HL-60 (cell line): ENCODE results near the gene CNGA2.

Source experiments
- DNase-seq, 2 experiments: peaks; one replicate each; pipeline ENCODE4 v3.0.0-alpha.2; 2010 to 2020; ENCODE audit warnings: low read depth in 1 of 2, low spot score in 1 of 2
- H3K27ac ChIP-seq: fragments of 250-450 bp; sonication (Bioruptor Pico); replicated peaks from 2 replicates; pipeline ENCODE4 v1.5.1; 2020; ENCODE audit warnings: mild to moderate bottlenecking, moderate library complexity
- H3K27me3 ChIP-seq: fragments of 250-450 bp; sonication (Bioruptor Pico); 2 replicates; pipeline ENCODE4 v1.5.1; 2021; ENCODE audit warnings: mild to moderate bottlenecking, moderate library complexity; ENCODE audit not compliant: insufficient read depth, poor library complexity, severe bottlenecking
- H3K4me3 ChIP-seq: replicated peaks from 2 replicates; pipeline ENCODE4 v1.5.1; 2011; ENCODE audit warnings: mild to moderate bottlenecking, control low read depth, low read length; ENCODE audit not compliant: insufficient read depth
- GABPA ChIP-seq: IDR thresholded peaks from 2 replicates; pipeline ENCODE4 v1.6.1; 2012; ENCODE audit warnings: low read depth
- POLR2AphosphoS5 ChIP-seq: IDR thresholded peaks from 2 replicates; pipeline ENCODE4 v1.6.1; 2012; ENCODE audit warnings: low read depth
- SPI1 ChIP-seq: IDR thresholded peaks from 2 replicates; pipeline ENCODE4 v1.6.1; 2012; ENCODE audit warnings: low read depth, mild to moderate bottlenecking, borderline replicate concordance
- TF ChIP-seq, protein P1 (sequence below): IDR thresholded peaks from 2 replicates; pipeline ENCODE4 v1.6.1; 2012; ENCODE audit warnings: low read depth; ENCODE audit not compliant: insufficient replicate concordance
- TF ChIP-seq, protein P2 (sequence below): IDR thresholded peaks from one replicate; pipeline ENCODE4 v1.5.1; 2011; ENCODE audit warnings: low read length, control low read depth, inconsistent platforms; ENCODE audit not compliant: insufficient read depth

CNGA2 gene

DNA sequence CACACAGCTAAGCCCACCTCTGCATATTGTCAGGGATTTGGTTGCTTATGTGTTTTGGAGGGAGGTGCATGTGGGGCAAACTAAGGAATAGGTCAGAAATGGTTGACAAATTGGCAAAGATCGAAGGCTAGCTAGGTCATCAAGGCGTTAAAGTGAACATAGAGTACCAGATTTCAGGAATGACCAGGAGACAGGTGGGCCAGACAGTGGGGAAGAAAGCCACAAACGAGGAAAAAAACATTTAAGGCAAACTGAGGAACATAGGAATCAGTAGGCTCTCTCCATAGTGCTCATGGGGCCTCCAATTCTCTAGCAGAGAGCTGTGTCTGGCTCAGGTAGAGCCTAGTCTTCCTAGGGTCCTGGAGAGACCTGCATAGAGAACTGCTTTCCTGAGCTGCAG lies 57.4 kb downstream of the CNGA2 start:
- Histone ChIP-seq H3K27ac (no peak overlapping the region), H3K27me3 (no peaks in the 10 kb centered on the region), H3K4me3 (no peak overlapping the region)
- DNase-seq = no peak
- no peak for TF ChIP-seq GABPA
- no peak for TF ChIP-seq POLR2AphosphoS5
- TF ChIP-seq SPI1 = no peak

DNA sequence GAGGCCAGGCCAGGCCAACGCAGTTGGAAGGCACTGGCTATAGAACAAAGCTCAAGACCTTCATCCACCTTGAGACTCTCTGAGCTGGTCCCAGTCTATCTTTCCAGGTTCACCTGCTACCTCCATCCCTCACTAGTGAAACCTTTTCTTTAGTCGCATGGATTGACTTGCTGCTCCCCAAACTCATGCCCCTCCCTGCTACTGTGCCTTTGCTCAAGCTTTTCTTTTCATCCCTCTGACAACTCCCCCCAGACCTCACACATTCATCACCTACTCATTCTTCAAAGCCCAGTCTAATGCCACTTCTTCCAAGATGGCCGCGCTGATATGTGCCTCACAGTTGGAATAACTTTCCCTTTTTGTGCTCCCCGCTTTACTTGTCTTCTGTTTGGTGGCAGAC lies 58.0 kb downstream of the CNGA2 start:
- H3K4me3 ChIP-seq = no peak overlapping the region
- no peak for DNase-seq
- TF ChIP-seq, protein P1, sequence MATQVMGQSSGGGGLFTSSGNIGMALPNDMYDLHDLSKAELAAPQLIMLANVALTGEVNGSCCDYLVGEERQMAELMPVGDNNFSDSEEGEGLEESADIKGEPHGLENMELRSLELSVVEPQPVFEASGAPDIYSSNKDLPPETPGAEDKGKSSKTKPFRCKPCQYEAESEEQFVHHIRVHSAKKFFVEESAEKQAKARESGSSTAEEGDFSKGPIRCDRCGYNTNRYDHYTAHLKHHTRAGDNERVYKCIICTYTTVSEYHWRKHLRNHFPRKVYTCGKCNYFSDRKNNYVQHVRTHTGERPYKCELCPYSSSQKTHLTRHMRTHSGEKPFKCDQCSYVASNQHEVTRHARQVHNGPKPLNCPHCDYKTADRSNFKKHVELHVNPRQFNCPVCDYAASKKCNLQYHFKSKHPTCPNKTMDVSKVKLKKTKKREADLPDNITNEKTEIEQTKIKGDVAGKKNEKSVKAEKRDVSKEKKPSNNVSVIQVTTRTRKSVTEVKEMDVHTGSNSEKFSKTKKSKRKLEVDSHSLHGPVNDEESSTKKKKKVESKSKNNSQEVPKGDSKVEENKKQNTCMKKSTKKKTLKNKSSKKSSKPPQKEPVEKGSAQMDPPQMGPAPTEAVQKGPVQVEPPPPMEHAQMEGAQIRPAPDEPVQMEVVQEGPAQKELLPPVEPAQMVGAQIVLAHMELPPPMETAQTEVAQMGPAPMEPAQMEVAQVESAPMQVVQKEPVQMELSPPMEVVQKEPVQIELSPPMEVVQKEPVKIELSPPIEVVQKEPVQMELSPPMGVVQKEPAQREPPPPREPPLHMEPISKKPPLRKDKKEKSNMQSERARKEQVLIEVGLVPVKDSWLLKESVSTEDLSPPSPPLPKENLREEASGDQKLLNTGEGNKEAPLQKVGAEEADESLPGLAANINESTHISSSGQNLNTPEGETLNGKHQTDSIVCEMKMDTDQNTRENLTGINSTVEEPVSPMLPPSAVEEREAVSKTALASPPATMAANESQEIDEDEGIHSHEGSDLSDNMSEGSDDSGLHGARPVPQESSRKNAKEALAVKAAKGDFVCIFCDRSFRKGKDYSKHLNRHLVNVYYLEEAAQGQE = no peak
- TF ChIP-seq POLR2AphosphoS5 (no peak), GABPA (no peak), SPI1 (no peak)
- TF ChIP-seq, protein P2, sequence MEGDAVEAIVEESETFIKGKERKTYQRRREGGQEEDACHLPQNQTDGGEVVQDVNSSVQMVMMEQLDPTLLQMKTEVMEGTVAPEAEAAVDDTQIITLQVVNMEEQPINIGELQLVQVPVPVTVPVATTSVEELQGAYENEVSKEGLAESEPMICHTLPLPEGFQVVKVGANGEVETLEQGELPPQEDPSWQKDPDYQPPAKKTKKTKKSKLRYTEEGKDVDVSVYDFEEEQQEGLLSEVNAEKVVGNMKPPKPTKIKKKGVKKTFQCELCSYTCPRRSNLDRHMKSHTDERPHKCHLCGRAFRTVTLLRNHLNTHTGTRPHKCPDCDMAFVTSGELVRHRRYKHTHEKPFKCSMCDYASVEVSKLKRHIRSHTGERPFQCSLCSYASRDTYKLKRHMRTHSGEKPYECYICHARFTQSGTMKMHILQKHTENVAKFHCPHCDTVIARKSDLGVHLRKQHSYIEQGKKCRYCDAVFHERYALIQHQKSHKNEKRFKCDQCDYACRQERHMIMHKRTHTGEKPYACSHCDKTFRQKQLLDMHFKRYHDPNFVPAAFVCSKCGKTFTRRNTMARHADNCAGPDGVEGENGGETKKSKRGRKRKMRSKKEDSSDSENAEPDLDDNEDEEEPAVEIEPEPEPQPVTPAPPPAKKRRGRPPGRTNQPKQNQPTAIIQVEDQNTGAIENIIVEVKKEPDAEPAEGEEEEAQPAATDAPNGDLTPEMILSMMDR = no peak
- H3K27me3 ChIP-seq = no peaks in the 10 kb centered on the region
- no peak overlapping the region for H3K27ac ChIP-seq

DNA sequence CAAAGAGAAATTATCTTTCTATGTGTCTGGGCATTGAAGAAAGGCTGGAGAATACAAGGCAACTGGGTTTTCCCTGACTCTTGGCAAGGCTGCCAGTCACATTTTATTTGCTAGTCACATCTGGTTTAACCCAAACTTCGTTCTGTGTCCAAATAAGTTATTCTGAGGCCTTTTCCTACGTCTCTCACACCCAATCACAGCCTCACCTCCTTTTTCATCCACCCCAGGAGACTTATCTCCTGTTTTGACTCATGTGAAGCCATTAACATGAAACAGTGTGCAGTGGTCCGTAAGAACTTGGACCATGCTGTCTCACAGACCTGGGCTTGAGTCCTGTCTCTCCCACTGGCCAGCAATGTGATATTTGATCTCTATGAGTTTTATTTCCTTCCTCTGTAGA lies 59.3 kb downstream of the CNGA2 start:
- TF ChIP-seq GABPA (no peak), POLR2AphosphoS5 (no peak), SPI1 (no peak)
- TF ChIP-seq, protein P1 = no peak
- TF ChIP-seq, protein P2 = no peak
- no peak for DNase-seq
- H3K27me3 ChIP-seq = no peaks in the 10 kb centered on the region

More for the DNA sequence above, 59.3 kb downstream of the CNGA2 start:
- Histone ChIP-seq H3K4me3 (no peak overlapping the region), H3K27ac (no peak overlapping the region)
